Bone marrow (tissue), 2 donors: ENCODE data around the gene CEACAM8.
A peak's percentile ranks its signal among the peaks of the same experiment; 100 is the strongest.
"Not testable (repeated sequence)": the region's sequence is repeated elsewhere in the genome, so short reads cannot be mapped to it uniquely, and the experiment has no call there.

Experiments used
- DNase-seq, 2 donors: peaks; one replicate each; lab custom pipeline; 2025; lab: John Stamatoyannopoulos, UW

CEACAM8 gene

GRCh38 chr19:42573642-42574041 is 21.1 kb downstream of the CEACAM8 start:
- no peak for DNase-seq

- no peak for DNase-seq
Observed at GRCh38 chr19:42571116-42571515, 23.6 kb downstream of the CEACAM8 start.

DNA sequence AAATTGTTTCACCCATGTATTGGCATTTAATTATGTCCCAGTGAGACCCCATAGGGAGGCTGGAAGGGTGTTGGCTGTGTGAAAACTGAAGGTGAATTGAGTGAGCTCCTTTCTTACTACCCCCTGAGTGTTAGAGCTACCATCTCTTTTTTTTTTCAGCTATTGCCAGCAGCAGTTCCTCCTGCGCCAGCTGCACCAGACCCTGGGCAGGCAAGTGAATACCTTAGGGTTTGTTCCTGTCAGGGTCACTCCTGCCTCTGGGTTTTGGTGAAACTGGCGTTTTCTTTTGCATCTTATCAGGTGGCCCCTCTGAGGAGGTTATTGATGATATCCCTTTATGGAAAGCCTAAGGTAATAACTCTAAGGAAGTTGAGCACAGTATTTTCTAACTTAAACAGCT is 25.5 kb downstream of the CEACAM8 start:
- DNase-seq: no peak

- DNase-seq: peak in 1 of 2 donors; percentile 78
Observed at GRCh38 chr19:42568006-42568405, 26.7 kb downstream of the CEACAM8 start.

- DNase-seq: no peak
Observed at GRCh38 chr19:42567567-42567966, 27.2 kb downstream of the CEACAM8 start.

- peak in 1 of 2 donors; percentile 66 for DNase-seq
Observed at GRCh38 chr19:42563352-42564210, 31.1 kb downstream of the CEACAM8 start.

DNA sequence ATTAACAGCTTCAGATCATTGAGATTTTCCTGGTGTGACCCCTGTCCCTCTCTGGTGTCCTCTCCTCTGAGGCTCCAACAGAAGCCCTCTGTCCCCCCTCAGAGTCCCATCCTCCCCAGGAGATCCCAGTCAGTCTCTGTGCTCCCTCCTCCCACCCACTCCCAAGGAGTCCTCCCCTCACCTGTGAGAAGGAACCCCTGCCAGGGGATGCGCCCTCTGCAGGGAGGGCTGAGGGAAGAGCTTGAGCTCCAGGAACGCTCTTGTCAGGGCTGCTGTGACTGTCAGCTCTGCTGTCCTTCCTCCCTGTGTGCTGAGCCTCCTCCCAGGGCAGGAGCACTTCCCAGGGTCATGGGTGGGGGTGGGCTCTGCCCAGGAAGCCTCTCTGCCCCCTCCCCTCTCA is 33.2 kb downstream of the CEACAM8 start:
- no peak for DNase-seq

DNA sequence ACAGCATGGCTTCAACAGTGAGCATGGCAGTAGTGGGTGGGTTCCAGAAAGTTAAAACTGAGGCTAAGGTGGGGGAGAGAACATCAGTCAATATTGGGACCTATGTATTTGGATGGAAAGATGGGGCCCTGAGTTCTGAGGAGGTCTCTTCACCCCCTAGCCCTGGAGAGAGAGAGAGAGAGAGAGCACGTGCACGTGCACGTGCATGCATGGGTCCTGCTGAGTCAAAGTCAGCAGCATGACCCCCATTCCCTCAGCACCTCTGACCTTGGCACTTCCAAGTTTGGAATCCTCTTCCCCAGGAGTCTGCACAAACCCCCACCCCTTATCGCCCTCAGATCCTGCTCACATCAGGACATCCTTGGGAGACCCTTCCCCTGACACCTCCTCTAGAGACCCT is 34.0 kb downstream of the CEACAM8 start:
- no peak for DNase-seq

GRCh38 chr19:42558450-42559150 is 36.1 kb downstream of the CEACAM8 start:
- DNase-seq: no peak

GRCh38 chr19:42557386-42557871 is 37.3 kb downstream of the CEACAM8 start:
- not testable (repeated sequence) for DNase-seq

GRCh38 chr19:42555801-42556200 is 38.9 kb downstream of the CEACAM8 start:
- DNase-seq: peak in 1 of 2 donors; percentile 57

GRCh38 chr19:42555317-42555716 is 39.4 kb downstream of the CEACAM8 start:
- DNase-seq: peak in 1 of 2 donors; percentile 52

- DNase-seq: no peak
Observed at GRCh38 chr19:42554046-42554575, 40.6 kb downstream of the CEACAM8 start.

DNA sequence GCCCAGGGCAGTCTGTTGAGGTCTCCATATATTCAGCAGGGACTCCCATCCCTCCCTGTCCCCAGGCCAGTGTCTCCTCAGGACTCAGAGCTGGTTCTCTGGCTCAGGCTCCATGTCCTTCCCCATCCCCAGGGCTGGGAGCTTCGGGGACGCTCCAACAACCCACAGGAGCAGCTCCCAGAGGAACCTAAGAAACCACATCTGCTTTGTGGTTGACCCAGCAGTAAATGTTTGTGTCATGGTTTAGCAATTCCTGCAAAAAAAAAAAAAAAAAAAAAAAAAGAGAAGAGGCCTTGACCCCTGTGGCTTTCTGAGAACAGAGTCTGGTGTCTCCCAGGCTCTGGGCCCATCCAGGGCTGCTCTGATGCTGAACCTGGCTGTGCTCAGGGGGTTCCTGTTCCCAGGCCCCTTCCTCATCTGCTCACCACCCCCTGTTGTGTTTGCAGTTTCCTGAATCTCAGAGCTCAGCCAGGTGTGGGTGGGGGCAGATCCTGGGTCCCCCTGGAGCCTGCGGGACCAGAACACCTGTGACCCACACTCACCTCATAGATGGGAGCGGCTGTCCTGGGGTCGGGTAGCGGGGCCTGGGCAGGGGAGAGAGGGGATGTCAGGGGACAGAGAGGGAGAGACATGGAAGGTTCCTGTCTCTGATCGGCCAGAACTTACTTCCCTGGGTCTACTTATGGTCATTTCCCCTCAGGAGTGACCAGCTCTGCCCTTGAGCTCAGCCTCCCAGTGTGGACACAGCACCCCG is 41.3 kb downstream of the CEACAM8 start:
- no peak for DNase-seq

- no peak for DNase-seq
Observed at GRCh38 chr19:42552086-42553065, 42.3 kb downstream of the CEACAM8 start.

- DNase-seq: not testable (repeated sequence)
Observed at GRCh38 chr19:42550521-42550920, 44.2 kb downstream of the CEACAM8 start.

- not testable (repeated sequence) for DNase-seq
Observed at GRCh38 chr19:42549067-42549466, 45.7 kb downstream of the CEACAM8 start.

GRCh38 chr19:42548552-42548951 is 46.2 kb downstream of the CEACAM8 start:
- no peak for DNase-seq

GRCh38 chr19:42547929-42548328 is 46.8 kb downstream of the CEACAM8 start:
- DNase-seq: no peak

GRCh38 chr19:42546831-42547500 is 47.8 kb downstream of the CEACAM8 start:
- DNase-seq: no peak
